Aorta (tissue), 5 donors: ENCODE measurements around the gene TLE3. TPM values are rescaled to one million over a fixed set of nuclear protein-coding genes. Genes with fewer than 3 reads are reported as not detected.

ENCODE experiments used
- ATAC-seq: fragments of 200-7000 bp; cut with Tn5 transposase; one replicate; pipeline ENCODE4 v1.9.1; 2022; ENCODE audit warnings: moderate library complexity; ENCODE audit not compliant: low FRiP score
- DNase-seq, 2 donors: peaks; one replicate each; pipeline ENCODE4 v3.0.0-alpha.2; 2020
- H3K27ac ChIP-seq, 2 donors: one replicate each; pipeline ENCODE4 v1.5.1; 2013; ENCODE audit warnings: low read length in 2 of 2, mild to moderate bottlenecking in 2 of 2, moderate library complexity in 2 of 2, control low read depth in 1 of 2, inconsistent platforms in 1 of 2, low read depth in 1 of 2
- H3K27me3 ChIP-seq, 2 donors: one replicate each; pipeline ENCODE4 v1.6.1; 2013; ENCODE audit warnings: control low read depth in 1 of 2, low read length in 1 of 2, mild to moderate bottlenecking in 1 of 2, moderate library complexity in 1 of 2; ENCODE audit not compliant: insufficient read depth in 2 of 2, control insufficient read depth in 1 of 2
- H3K36me3 ChIP-seq, 2 donors: one replicate each; pipeline ENCODE4 v1.6.1; 2013; ENCODE audit warnings: control low read depth in 1 of 2, low read length in 1 of 2, mild to moderate bottlenecking in 1 of 2; ENCODE audit not compliant: insufficient read depth in 2 of 2, control insufficient read depth in 1 of 2
- H3K4me1 ChIP-seq, 2 donors: one replicate each; pipeline ENCODE4 v1.6.1; 2013; ENCODE audit warnings: low read length in 2 of 2, control low read depth in 1 of 2, mild to moderate bottlenecking in 1 of 2, moderate library complexity in 1 of 2; ENCODE audit not compliant: insufficient read depth in 2 of 2, control insufficient read depth in 1 of 2
- H3K4me3 ChIP-seq, 2 donors: one replicate each; pipeline ENCODE4 v1.5.1; 2013; ENCODE audit warnings: low read length in 2 of 2, control low read depth in 1 of 2, mild to moderate bottlenecking in 1 of 2
- H3K9me3 ChIP-seq: one replicate; pipeline ENCODE4 v1.6.1; 2013; ENCODE audit warnings: mild to moderate bottlenecking, low read length; ENCODE audit not compliant: control insufficient read depth
- WGBS, 2 donors: extraction: QIAGEN DNeasy Blood & Tissue Kit; methylation state at CpG; one replicate each; pipeline ENCODE4 v1.1.7; 2013; 5-methylcytosine and 5-hydroxymethylcytosine counted together
- intact Hi-C, 2 donors: fragments of 100-400 bp; cut with DNase I; formaldehyde crosslinking; loops; one replicate each; pipeline versions ENCODE4 v1.14.2 to v1.15.0; 2022
- polyA plus RNA-seq, 2 donors: library from polyadenylated mRNA; stranded (reverse); fragments of 200-250 nt; gene quantifications; one replicate each; pipeline ENCODE4 v1.2.3, GENCODE V29; 2013
- total RNA-seq, 2 donors: library from RNA; stranded (reverse); fragmentation: NEBNext Ultra II Directional; extraction: Animal tissue kit (Norgen Biotek cat#: 25700); gene quantifications; one replicate each; pipeline ENCODE4 v1.2.1, GENCODE V29; 2021
- donor health status: healthy with polysubstance abuse.
- donor health status: Bipolar disorder and iron deficiency.
- donor health status: DM: no; HTN: no; CAD: no.
- donor health status: DM: no; HTN: no; CAD: no.
- donor health status: DM: yes; HTN: yes; CAD: no.

Gene TLE3
- total and polyA plus RNA-seq, 4 donors, result 8.3 to 89.9 (median 28.2) TPM

DNA sequence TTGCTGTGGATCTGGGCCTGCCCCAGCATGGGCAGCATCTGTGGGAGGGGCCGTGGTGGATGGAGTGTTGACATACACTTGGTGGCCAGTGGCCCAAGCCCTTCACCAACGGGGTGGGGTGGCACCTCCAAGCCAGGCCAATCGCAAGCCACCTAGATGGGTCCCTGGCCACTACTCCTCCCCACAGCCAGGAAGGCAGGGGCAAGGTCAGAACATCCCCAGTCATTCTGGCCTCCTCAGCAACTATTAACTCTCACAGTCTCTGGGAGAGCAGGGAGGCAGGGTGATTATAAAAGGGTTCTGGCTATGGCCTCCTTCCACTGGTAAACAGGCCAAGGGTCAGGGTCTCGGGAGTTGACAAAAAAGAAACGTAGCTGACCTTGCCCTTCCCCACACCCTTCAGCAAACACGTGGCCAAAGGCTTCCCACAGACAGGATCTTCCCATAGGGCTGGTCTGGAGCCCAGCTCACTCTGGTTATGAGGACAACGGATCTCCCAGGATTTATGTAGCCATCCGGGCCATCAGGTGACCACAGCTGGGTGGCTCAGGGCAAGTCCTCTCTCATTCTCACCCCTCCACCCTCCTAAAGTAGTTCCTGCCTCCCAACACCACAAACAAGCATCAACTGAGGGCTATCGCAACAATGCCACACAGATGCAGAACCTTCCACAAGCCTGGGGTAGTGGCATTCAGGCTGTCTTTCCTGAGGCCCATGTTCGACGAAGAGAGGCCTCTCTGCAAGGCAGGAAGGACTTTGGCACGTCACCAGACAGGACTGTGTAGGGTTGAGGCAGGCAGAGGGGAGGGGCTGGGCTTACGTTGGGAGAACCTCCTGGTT lies 18.9 kb downstream of the TLE3 start:
- peak; percentile 5 for ATAC-seq
- 74 to 82% methylated on average over 13 of the region's 13 CpGs for WGBS, 2 donors
- H3K27me3 ChIP-seq, result no peaks in the 10 kb centered on the region
- no peak for DNase-seq
- H3K4me3 ChIP-seq, result no peak overlapping the region
- intact Hi-C loops, result no loop called here
- no peaks in the 10 kb centered on the region for H3K9me3 ChIP-seq
- peaks cover 6 to 8% of the 10 kb centered on the region in 2 donors for H3K36me3 ChIP-seq
- H3K27ac ChIP-seq, result no peak overlapping the region
- no peaks in the 10 kb centered on the region for H3K4me1 ChIP-seq

DNA sequence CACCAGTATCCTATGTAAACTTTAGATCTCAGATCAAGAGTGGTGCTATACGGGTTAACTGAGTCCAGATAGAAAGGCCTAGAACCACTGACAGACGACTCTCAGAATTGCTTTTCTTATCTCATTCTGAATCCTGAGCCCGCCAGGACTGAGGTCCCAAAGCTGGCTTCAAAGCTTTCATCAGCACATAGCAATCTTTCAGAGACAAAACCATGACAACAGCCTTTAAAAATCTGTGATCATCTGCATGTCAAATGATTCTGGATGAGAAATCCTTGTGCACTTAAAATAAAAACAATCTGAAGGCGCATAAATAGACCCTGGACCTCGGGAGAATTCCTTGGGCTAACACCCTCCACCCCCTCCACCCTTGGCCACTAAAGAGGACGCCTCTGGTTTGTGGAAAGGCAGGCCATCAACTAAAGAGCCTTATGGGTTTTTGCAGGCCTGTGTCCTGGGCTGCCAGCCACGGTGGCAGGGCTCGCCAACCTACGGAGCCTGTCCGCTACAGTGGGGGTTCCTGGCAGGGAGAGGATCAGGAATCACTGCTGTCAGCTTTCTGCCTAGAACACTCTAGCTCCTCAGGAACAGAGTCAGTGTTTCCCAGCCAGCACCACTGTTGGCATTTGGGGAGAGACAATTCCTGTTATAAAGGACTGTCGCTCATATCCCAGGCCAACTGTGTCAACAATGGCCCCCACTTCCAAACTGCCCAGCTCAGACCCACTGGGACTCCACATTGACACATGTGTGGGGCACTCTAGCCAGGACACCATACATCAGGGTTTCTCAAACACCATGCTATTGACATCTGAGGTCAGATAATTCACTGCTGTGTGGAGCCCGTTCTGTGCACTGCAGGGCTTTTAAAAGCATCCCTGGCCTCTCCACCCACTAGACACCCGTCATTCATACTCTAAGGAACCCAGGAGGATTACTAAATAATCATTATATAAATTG lies 20.2 kb downstream of the TLE3 start:
- no peak overlapping the region for H3K27ac ChIP-seq
- no peak overlapping the region for H3K4me3 ChIP-seq
- WGBS, 2 donors, result 75 to 79% methylated on average over 13 of the region's 13 CpGs
- peaks cover 6 to 11% of the 10 kb centered on the region in 2 donors for H3K36me3 ChIP-seq
- ATAC-seq (no peak), DNase-seq (no peak)
- H3K27me3 ChIP-seq, result no peaks in the 10 kb centered on the region
- H3K9me3 ChIP-seq, result no peaks in the 10 kb centered on the region
- intact Hi-C loops, result no loop called here
- H3K4me1 ChIP-seq, result no peaks in the 10 kb centered on the region

DNA sequence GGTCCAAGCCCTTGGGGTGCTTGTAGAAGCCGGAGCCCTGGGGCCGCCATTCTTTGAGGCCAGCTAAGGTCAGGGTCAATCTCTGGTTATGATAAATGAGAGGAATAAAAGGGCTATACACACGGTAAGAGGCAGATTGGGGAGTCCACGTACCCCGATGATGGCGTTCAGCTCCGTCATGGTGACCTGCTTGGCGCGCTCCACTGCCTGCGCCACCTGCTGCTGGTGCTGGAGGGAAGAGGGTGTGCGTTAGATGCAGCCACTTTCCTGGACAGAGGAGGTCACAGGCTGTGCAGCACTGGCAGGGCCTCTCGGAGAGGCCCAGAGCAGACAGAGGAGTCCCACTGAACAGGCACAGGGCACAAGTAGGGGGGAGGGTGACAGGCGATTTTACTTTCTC lies 23.3 kb downstream of the TLE3 start:
- 96 to 98% methylated on average over 13 of the region's 13 CpGs for WGBS, 2 donors
- intact Hi-C loops, result no loop called here
- ATAC-seq, result no peak
- Histone ChIP-seq H3K27ac (no peak overlapping the region), H3K4me1 (no peaks in the 10 kb centered on the region), H3K36me3 (peaks cover 0 to 13% of the 10 kb centered on the region in 2 donors), H3K27me3 (no peaks in the 10 kb centered on the region), H3K4me3 (no peak overlapping the region), H3K9me3 (no peaks in the 10 kb centered on the region)
- no peak for DNase-seq

DNA sequence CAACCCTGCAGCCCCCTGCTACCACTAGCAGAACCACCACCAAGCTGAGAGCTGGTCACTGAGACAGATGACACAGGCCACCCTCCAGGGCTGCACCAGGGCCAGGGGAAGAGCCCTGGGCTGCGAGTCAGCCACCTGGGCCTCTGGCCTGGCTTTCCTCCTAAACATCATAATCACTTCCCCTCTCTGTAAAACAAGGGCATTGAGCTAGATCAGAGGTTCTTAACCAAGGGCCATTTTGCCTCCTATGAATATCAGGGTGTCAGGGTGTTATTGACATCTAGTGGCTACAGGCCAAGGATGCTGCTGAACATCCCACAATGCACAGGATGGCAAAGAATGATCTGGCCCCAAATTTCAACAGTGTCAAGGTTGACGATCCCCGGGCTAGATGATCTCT lies 25.2 kb downstream of the TLE3 start:
- ATAC-seq, result no peak
- Histone ChIP-seq H3K27ac (no peak overlapping the region), H3K4me1 (no peaks in the 10 kb centered on the region), H3K9me3 (no peaks in the 10 kb centered on the region), H3K27me3 (no peaks in the 10 kb centered on the region), H3K36me3 (peaks cover 3 to 13% of the 10 kb centered on the region in 2 donors), H3K4me3 (no peak overlapping the region)
- WGBS, 2 donors, result 97 to 100% methylated on average over 3 of the region's 3 CpGs
- no peak for DNase-seq
- intact Hi-C loops, result no loop called here

DNA sequence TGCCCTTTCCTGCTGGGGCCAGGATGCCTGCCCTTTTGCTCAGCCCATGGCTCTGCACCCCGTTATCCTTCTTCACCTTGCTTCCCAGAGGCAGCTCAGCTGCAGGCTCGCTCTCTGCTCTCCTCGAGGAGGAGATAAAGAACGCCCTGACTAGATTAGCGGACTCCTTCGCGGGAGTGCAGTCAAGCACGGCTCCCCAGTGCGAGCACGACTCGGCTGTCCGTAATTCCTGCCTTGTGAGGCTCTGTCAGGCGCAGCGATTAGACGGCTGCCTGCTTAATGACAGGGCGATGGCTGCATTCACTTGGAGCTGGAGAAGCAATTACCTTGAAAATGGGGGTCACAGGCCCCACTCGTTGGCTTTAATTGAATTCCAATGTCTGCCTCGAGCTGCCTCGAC lies 25.9 kb downstream of the TLE3 start:
- DNase-seq, result no peak
- Histone ChIP-seq H3K27ac (no peak overlapping the region), H3K27me3 (no peaks in the 10 kb centered on the region), H3K36me3 (peaks cover 5 to 13% of the 10 kb centered on the region in 2 donors), H3K4me3 (no peak overlapping the region), H3K4me1 (no peaks in the 10 kb centered on the region), H3K9me3 (no peaks in the 10 kb centered on the region)
- intact Hi-C loops, result no loop called here
- WGBS, 2 donors, result 92 to 93% methylated on average over 19 of the region's 19 CpGs
- no peak for ATAC-seq

DNA sequence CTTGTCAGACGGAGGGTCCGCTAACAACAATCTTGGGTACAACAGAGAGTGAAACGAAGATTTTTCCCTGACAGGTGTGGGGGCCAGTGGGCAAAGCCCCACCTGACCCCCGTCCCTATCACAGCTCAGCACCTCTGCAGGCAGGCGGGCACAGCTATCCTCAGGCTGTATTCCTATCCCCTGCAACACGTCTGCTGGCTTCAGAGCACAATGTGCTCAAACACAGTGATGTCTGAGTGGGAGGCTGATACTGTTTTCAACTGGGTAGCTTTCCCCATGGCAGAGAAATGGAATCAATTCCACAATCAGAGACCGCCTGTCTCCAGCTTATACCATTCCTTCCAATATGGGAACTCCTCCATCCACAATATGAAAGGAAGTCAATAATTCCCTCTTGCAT lies 28.0 kb downstream of the TLE3 start:
- Histone ChIP-seq H3K4me3 (no peak overlapping the region), H3K9me3 (no peaks in the 10 kb centered on the region), H3K27me3 (no peaks in the 10 kb centered on the region), H3K27ac (no peak overlapping the region), H3K4me1 (no peaks in the 10 kb centered on the region), H3K36me3 (peaks cover 6 to 12% of the 10 kb centered on the region in 2 donors)
- ATAC-seq (no peak), DNase-seq (no peak)
- intact Hi-C loops, result no loop called here
- 92 to 95% methylated on average over 7 of the region's 7 CpGs for WGBS, 2 donors

DNA sequence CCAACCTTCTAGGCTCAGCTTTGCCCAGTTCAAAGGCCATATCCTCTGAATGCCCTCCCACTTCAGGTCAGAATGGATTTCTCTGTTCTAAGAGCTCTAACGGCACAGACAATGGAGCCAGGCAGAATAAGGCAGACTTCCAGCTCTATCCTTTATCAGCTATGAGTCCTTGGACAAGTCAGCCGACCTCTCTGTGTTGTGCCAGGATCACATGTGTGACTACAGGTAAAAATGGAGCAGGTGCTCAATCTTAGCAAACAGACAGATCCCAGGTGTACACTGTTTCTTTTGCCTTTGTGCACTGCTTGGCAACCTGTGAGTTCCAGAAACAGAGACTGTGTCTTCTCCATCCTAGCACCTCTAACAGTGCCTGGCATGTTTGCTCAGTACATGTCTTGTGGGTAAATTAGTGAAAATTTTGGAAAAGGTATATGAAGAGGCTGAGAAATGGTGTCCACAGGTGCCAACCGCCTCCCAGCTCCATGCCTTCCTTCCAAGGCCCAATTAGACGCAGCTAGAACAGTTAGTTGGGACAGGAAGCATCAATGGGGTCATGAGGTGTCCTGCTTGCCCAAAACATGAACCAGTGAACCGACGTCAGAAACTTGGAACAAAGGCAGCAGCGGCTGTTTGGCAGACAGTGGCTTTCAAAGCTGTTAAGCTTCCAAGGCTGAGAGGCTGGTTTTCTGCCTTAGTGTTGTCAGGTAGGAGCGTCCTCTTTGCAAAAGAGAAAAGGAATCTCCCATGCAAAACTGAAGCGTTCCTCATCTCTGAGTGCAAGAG lies 28.7 kb downstream of the TLE3 start:
- no peaks in the 10 kb centered on the region for H3K4me1 ChIP-seq
- ATAC-seq (no peak), DNase-seq (no peak)
- H3K4me3 ChIP-seq, result no peak overlapping the region
- H3K27ac ChIP-seq, result no peak overlapping the region
- no peaks in the 10 kb centered on the region for H3K27me3 ChIP-seq
- intact Hi-C loops, result no loop called here
- WGBS, 2 donors, result 90% methylated on average over 9 of the region's 9 CpGs
- H3K36me3 ChIP-seq, result peaks cover 6 to 9% of the 10 kb centered on the region in 2 donors
- no peaks in the 10 kb centered on the region for H3K9me3 ChIP-seq

DNA sequence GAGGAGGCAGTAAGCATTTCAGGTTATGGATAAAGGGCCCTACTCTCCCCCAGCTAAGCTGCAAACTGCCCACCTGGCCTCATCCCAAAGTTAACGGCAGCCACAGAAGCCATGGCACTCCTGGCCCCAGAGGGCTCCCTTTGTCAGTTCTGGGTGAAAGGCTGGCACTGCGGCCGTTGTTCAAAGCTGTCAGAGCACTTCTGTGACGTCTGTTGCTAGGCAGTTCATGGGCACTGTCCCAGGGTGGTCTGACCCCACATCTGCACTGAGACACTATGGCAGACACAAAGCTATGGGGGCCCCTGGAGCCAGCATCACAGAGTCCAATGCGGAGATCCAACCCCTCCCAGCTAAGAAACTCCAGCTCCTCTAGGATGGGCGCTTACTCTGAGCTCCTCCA lies 30.0 kb downstream of the TLE3 start:
- H3K27ac ChIP-seq, result no peak overlapping the region
- no peaks in the 10 kb centered on the region for H3K9me3 ChIP-seq
- H3K27me3 ChIP-seq, result no peaks in the 10 kb centered on the region
- DNase-seq (no peak), ATAC-seq (no peak)
- intact Hi-C loops, result no loop called here
- peaks cover 6% of the 10 kb centered on the region in 2 donors for H3K36me3 ChIP-seq
- H3K4me1 ChIP-seq, result no peaks in the 10 kb centered on the region
- 91 to 94% methylated on average over 6 of the region's 6 CpGs for WGBS, 2 donors
- H3K4me3 ChIP-seq, result no peak overlapping the region
